Measurements from ENCODE around the gene TMEM150C.

DNA sequence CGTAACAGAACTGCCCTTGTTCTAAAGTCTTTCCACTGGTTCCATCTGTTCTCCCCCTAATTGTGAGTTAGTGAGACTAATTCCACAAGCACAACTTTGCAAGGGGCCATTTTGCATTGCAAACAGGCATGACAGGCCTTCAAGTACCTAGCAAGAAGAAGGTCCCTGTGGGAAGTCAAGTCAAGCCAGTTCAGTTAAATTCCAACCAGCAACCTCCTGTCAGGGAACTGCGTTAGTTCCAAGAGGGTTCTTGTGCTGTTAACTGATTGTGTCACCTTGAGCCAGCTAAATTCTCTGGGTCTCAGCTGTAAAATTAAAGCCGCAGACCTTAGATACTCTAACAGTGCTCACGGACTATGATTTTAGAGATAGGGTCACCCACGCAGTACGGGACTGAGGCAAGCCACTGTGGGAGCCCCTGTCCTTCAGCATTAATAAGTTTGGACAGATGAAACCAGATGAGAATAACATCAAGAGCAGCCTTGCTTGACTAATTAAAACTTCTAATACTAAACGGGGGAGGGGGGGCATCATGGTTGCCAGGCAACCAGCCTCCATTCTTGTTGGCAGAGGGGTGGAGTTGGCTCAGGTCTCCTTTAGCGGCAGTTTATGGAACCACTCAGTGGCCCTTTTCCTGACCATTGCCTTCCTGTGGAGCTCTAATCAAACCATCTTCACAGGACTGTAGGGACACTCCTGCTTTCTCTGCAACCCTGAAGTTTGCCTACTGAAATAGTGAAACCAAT lies 24.1 kb upstream of the TMEM150C start:
- no peak for TF ChIP-seq POLR2A (IDR thresholded peaks at IDR 0.05)
- TF ChIP-seq, protein P1, sequence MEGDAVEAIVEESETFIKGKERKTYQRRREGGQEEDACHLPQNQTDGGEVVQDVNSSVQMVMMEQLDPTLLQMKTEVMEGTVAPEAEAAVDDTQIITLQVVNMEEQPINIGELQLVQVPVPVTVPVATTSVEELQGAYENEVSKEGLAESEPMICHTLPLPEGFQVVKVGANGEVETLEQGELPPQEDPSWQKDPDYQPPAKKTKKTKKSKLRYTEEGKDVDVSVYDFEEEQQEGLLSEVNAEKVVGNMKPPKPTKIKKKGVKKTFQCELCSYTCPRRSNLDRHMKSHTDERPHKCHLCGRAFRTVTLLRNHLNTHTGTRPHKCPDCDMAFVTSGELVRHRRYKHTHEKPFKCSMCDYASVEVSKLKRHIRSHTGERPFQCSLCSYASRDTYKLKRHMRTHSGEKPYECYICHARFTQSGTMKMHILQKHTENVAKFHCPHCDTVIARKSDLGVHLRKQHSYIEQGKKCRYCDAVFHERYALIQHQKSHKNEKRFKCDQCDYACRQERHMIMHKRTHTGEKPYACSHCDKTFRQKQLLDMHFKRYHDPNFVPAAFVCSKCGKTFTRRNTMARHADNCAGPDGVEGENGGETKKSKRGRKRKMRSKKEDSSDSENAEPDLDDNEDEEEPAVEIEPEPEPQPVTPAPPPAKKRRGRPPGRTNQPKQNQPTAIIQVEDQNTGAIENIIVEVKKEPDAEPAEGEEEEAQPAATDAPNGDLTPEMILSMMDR (IDR thresholded peaks at IDR 0.05) = no peak
